Stimulated activated CD4-positive, alpha-beta T cell treated with anti-CD3 and anti-CD28 coated beads, Interleukin-15, amount 100 ng/mL, for 48 hours (primary cell): ENCODE measurements around the gene NHP2.
A peak's percentile ranks its signal among the peaks of the same experiment; 100 is the strongest.

ENCODE experiments used
- DNase-seq, 2 donors: peaks; one replicate each; pipeline ENCODE4 v3.0.0-alpha.2; 2020; ENCODE audit warnings: low read depth in 2 of 2

Gene NHP2

GRCh38 chr5:178114325-178115135 lies 39.2 kb downstream of the NHP2 start:
- DNase-seq: no peak

GRCh38 chr5:178113841-178114324 lies 39.8 kb downstream of the NHP2 start:
- DNase-seq: no peak

GRCh38 chr5:178113141-178113787 lies 40.4 kb downstream of the NHP2 start, which contains the start of gene N4BP3:
Gene N4BP3, plus strand, starts transcription at chr5:178113532. Its CDS starts 6,052 bp downstream, at chr5:178119584.
- DNase-seq: peak; percentile 56 to 83

GRCh38 chr5:178112545-178112944 lies 41.1 kb downstream of the NHP2 start:
- DNase-seq: no peak

GRCh38 chr5:178111925-178112324 lies 41.8 kb downstream of the NHP2 start:
- no peak for DNase-seq

GRCh38 chr5:178110511-178110910 lies 43.2 kb downstream of the NHP2 start:
- no peak for DNase-seq

- DNase-seq: no peak
Observed at GRCh38 chr5:178108966-178109365, 44.7 kb downstream of the NHP2 start.

- DNase-seq: no peak
Observed at GRCh38 chr5:178108446-178108845, 45.2 kb downstream of the NHP2 start.

- no peak for DNase-seq
Observed at GRCh38 chr5:178107756-178108310, 45.9 kb downstream of the NHP2 start.

- no peak for DNase-seq
Observed at GRCh38 chr5:178106556-178107239, 47.0 kb downstream of the NHP2 start.

GRCh38 chr5:178106086-178106485 lies 47.6 kb downstream of the NHP2 start:
- no peak for DNase-seq

GRCh38 chr5:178104492-178104891 lies 49.2 kb downstream of the NHP2 start:
- no peak for DNase-seq

- DNase-seq: no peak
Observed at GRCh38 chr5:178103612-178104011, 50.1 kb downstream of the NHP2 start.
